Sciatic nerve (tissue), 2 donors: ENCODE data around the gene TSNAXIP1. TPM values are rescaled to one million over a fixed set of nuclear protein-coding genes. Genes with fewer than 3 reads are reported as not detected.
A peak's percentile ranks its signal among the peaks of the same experiment; 100 is the strongest.
"Not testable (repeated sequence)": the region's sequence is repeated elsewhere in the genome, so short reads cannot be mapped to it uniquely, and the experiment has no call there.

Experiments
- ATAC-seq: fragments of 200-7000 bp; cut with Tn5 transposase; one replicate; pipeline ENCODE4 v1.9.1; 2020; ENCODE audit warnings: mild to moderate bottlenecking, moderate library complexity
- DNase-seq: peaks from one replicate; pipeline ENCODE4 v3.0.0-alpha.2; 2020; ENCODE audit warnings: low spot score
- intact Hi-C: fragments of 100-400 bp; cut with DNase I; formaldehyde crosslinking; loops from one replicate; pipeline ENCODE4 v1.14.2; 2022
- total RNA-seq: library from RNA; stranded (reverse); fragmentation: NEBNext Ultra II Directional; extraction: Animal tissue kit (Norgen Biotek cat#: 25700); gene quantifications from one replicate; pipeline ENCODE4 v1.2.1, GENCODE V29; 2021
- donor health status: DM: no; HTN: no; CAD: no.
- donor health status: DM: no; HTN: no; CAD: no.

TSNAXIP1 gene
- total RNA-seq, 1 donor from 2014 or later: 1.5 TPM

- ATAC-seq: no peak
- intact Hi-C loops: no loop called here
- DNase-seq: no peak
Observed at GRCh38 chr16:67853670-67854069, 47.0 kb downstream of the TSNAXIP1 start.

DNA sequence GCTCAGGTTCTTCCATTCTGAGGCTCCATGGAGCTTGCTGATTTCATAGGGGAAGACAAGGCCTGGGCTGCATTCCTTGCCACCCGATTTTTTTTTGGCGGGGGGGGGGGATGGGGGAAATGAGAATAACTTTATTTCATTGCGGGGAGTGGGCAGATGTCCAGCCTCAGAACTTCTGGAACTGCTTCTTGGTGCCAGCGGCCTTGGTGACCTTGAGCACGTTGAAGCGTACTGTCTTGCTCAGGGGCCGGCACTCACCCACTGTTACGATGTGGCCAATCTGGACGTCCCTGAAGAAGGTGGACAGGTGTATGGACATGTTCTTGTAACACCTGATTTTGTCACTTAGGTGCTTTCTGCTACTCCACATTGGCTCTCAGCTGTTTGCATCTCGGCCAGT lies 49.1 kb downstream of the TSNAXIP1 start:
- ATAC-seq (no peak), DNase-seq (no peak)
- intact Hi-C loops: no loop called here

DNA sequence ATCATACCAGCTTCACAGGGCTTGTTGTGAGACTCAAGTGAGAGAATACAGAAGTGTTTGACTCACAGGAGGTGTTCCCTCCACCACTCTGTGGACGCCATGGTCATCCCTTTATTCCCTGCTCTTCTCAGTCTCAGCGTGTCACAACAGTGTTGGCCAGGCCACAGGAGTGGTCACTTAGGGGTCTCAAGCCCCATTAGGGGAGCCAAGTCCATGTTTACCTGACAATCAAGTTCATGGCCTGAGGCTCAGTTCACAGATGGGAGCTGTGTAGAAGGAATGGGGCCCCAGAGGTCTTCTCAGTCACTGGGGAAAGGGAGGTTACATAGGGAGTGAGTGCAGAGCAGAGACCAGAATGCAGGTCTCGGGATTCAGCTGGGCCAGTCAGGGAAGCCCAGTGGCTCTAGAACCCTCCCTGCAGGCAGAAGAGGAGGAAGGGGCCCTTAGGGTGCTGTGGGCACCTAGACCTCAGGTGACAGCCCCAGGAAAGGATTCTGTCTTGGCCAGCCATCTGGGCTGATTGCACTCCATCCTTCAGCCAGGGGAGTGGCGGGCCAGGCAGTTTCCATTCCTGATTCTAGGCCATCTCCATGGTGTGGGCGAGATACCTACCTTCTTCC lies 50.3 kb downstream of the TSNAXIP1 start:
- intact Hi-C loops: no loop called here

GRCh38 chr16:67857547-67858233 lies 51.0 kb downstream of the TSNAXIP1 start:
- ATAC-seq (peak; percentile 91), DNase-seq (no peak)
- intact Hi-C loops: no loop called here

More for the DNA sequence above, 50.3 kb downstream of the TSNAXIP1 start:
- no peak for DNase-seq
- ATAC-seq: peak; percentile 5

GRCh38 chr16:67858500-67858899 lies 51.8 kb downstream of the TSNAXIP1 start:
- intact Hi-C loops: no loop called here
- ATAC-seq (no peak), DNase-seq (no peak)

DNA sequence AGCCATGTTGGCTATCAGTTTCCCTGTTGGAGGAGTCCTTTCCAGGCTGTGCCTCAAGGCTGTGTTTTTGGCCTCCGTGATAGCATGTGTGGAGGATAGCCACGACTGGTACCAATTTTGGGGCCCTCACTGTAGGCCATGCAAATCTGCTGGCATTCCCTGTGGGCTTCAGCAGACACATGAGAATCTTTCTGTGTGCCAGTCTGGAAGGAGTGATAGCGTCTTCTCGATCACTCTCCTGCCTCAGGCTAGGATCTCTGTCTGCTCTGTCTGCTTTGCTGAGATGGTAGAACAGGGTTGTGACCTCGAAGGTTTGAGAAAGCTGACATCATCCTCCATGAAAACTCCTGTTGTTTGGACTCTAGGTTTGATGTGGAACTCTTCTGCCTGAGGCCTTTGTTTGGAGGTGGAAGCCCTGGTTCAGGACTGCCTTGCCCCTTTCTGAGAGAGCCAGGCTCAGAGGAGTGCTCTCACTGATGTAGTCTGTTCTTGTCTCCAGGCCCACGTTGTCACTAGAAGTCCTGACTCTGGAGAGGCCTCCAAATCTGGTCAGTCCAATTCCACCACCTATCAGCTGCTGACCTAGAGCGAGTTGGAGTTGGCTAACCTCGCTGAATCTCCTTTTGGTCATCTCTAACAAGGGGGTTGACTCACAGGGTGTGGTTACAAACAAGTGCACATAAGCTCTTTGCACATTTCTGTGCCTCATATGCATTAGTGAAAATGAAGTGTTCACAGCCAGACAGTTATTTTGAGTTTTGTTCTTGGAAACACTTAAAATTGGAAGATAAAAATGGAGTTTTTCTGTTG lies 54.1 kb downstream of the TSNAXIP1 start:
- ATAC-seq: no peak
- intact Hi-C loops: no loop called here

GRCh38 chr16:67861877-67862276 lies 55.2 kb downstream of the TSNAXIP1 start:
- no peak for DNase-seq
- intact Hi-C loops: no loop called here
- no peak for ATAC-seq

More for the DNA sequence above, 54.1 kb downstream of the TSNAXIP1 start:
- DNase-seq: no peak

DNA sequence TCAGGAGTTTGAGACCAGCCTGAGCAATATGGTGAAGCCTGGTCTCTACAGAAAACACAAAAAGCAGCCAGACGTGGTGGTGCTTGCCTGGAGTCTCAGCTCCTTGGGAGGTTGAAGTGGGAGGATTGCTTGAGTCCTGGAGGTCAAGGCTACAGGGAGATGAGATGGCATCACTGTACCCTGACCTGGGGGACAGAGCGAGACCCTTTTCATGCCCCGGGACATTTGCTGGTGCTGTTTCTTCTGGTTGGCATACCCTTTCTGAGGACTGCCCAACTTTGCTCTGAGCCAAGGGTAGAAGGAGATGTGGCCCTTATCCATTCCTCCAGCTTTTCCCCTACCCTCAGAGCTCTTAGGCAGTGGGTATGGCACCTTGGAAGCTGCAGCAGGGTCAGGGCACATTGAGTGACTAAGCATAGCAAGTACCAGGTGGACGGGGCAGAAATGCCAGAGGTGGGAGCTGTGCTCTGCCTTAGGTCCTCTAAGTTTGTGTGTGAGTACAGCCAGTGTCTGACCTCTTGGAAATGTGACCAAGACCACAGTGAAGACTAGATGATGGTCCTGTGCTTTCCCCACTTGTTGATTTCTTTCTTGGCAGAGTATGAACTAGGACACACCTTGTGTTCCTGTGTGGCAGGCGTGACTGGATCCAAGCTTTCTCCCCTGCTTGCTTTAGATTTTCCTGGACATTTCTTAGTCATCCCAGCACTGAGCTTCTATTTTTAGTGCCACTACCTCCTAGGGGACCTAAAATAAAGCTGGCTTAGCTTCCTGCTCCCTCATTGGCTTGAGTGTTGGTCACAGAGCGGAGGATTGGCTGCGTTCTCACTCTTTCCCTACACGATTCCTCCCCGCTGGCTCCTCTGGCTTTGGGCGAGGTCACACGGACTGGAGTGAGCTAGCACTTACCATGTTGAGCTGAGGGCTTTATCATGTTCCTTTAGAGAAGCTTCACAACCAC lies 56.2 kb downstream of the TSNAXIP1 start:
- intact Hi-C loops: no loop called here
- DNase-seq (no peak), ATAC-seq (peak; percentile 88)

GRCh38 chr16:67864044-67864443 lies 57.4 kb downstream of the TSNAXIP1 start:
- intact Hi-C loops, DNase-seq, ATAC-seq: not testable (repeated sequence)

DNA sequence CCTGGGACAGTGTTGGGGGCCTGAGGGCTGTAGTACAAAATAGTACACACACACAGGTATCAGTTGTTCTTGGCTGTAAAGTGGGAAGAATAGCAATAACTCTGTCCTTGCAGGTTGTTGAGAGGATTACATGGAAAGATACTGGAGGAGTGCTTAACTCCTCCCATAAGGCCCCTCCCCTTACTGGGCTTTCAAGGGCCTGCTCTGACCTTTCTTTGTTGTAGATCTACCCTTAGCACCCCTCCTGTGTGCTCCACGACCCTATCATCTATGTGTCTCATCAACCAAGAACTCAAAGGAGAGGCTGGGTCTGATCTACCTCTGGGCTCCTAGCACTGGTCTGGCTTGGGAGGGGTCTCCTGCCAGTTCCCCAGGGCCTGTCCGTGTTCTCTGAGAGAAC lies 57.9 kb downstream of the TSNAXIP1 start:
- intact Hi-C loops: no loop called here
- ATAC-seq (no peak), DNase-seq (no peak)

DNA sequence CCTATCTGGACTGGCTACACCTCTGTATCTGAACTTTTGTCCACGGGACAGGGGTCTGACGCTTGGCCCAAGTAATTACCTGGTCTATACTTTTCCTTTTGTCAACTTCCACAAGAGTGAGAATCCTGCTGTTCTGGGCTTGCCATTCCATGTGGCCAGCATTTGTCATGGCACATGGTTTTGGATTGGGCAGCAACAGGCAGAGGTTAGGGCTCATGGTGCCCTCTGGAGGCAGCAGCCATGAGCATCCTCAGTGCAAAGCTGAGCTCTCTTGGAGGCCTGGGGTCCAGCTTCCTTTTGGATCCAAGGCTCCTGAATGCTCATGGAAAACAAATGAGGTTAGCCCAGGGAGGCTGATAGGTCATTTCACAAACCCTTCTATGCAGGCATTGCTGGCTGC lies 58.6 kb downstream of the TSNAXIP1 start:
- ATAC-seq (peak; percentile 7), DNase-seq (no peak)
- intact Hi-C loops: no loop called here

GRCh38 chr16:67868290-67868689 lies 61.6 kb downstream of the TSNAXIP1 start:
- DNase-seq (no peak), ATAC-seq (no peak)
- intact Hi-C loops: no loop called here

DNA sequence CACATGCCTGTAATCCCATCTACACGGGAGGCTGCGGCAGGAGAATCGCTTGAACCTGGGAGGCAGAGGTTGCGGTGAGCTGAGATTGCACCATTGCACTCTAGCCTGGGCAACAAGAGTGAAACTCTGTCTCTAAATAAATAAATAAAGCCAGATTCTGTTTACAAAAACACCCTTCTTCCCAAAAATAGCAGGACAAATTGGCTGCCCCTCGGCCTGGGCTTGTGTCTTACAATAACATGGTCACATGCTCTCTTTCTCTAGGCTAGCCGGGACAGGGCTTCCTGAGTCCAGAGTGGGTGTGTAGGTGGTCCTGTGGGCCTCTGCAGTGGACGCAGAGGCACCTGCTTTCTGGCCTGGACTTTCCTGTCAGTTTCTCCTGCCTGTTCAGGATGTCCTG lies 63.0 kb downstream of the TSNAXIP1 start:
- ATAC-seq: no peak
- intact Hi-C loops: no loop called here
- no peak for DNase-seq

- no peak for DNase-seq
- no peak for ATAC-seq
- intact Hi-C loops: no loop called here
Observed at GRCh38 chr16:67871256-67871655, 64.6 kb downstream of the TSNAXIP1 start.

DNA sequence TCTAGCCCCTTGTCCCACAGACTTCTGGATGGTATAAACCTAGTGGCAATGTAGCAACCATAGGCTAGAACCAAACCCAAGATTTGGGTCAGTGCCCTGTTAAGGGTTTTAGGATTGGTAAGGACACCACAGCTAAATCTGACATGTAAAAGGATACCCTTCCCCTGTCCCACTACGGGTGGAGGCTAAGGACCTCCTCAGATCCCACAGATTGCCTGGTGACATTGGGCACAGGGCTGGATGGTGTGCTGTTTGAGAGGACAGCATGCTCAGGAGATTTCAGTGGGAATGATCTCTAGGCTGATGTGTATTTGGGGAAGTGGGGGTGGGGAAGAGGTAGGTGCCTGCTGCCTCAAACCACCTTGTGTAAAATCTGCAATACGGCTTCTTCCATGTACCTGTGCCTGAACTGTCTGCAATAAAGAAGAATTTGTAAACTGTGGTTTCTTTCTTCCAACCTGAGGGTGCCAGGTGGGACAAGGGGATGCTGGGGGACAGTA lies 65.5 kb downstream of the TSNAXIP1 start:
- ATAC-seq (peak; percentile 5), DNase-seq (no peak)
- intact Hi-C loops: no loop called here

DNA sequence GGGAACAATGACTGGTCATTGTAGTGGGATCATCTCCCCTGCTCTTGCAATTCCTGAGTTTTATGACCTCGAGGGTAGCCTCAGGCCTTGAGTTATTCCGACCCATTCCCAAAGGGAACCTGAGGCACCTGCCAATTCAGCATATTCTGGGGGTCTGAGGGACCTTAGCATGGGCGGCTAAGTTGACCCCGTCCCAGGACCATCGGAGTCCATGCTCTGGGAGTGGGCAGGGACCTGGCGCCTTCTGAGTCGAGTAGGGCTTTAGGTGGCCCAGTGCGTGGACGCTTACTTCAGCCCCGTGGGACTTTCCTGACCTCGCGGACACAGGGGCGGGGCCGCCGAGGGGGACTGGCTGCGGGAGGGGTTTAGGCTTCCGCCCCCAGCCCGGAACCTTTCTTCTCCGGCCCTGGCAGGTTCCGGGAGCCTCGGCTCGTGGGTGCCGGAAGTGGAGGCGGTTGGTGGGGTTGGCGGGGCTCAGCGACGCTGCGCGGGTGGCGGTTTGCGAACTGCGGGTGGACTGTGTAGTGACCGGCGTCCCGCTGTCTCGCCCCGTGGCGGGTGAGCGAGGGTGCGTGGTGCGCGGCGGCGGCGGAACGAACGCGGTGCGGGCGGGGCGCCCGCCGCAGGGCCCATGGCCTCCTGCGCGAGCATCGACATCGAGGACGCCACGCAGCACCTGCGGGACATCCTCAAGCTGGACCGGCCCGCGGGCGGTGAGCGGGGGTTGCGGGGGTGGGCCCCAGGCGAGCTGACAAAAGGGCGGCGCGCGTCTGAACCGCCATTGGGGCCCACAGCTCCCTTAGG lies 66.1 kb downstream of the TSNAXIP1 start, which contains the start of gene EDC4:
Gene EDC4 (plus strand): TSS at position 422 of the 804 bp plus-strand sequence. CDS start 210 bp downstream, at position 632.
- intact Hi-C loops: no loop called here
- peak; percentile 88 for DNase-seq
- peak; percentile 89 for ATAC-seq

DNA sequence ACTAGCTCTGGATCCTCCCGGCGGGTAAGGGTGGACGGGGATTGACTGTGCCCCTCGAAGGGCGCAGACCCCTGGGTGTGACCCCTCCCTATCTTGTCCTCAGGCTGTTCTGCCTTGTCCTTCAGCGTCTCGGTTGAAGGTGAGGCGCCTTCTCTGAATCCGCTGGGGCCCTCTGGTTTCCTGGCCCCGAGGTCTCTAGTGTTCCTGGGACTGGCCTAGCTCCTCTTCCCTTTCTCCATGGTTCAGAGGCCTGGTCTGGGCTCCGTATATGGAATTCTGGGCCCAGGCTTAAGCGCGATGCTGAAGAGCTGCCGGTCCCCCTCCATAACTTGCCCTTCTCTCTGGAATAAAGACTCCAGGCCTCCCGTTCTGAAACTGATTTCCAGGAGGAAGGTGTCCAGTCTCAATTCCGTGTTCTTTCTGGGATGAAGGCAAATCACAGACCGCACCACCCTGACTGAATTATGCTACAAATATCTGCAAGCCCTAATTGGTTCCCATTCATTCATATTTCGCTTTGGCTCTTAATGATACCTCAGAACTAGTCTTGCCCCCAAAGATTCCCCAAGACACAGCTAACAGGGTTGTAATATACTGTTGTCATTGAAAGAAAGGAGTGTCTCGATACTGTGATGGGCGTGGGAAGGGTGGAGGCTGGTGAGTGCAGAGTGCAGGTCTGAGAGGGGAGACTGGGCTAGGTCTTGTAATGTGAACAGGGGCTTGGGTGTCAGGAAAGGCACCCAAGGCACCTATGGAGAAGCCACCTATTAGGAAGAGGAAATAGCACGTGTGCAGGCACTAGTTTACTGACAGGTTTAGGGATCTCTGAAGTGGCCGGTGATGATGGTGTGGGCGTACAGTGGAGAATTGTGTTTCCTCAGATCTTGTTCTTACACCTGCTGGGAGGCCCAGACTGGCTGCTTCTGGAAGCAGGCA lies 67.0 kb downstream of the TSNAXIP1 start:
- intact Hi-C loops: no loop called here
- DNase-seq (no peak), ATAC-seq (peak; percentile 6)
